ENCODE data around the gene COL6A5. TPM values are rescaled to one million over a fixed set of nuclear protein-coding genes. Genes with fewer than 3 reads are reported as not detected.

The COL6A5 gene
- total and polyA plus RNA-seq, 7 donors, result not detected

- no peaks in the 10 kb centered on the region for H3K9me3 ChIP-seq
- H3K36me3 ChIP-seq (ENCODE audit: insufficient read depth in 1 of 2, low read depth in 1 of 2), result no peaks in the 10 kb centered on the region
- ATAC-seq (no peak), DNase-seq (no peak)
- H3K4me3 ChIP-seq, result no peak overlapping the region
- intact Hi-C loops (cut with DNase I), result no loop called here
- H3K4me1 ChIP-seq, result no peaks in the 10 kb centered on the region
- H3K27ac ChIP-seq, result no peak overlapping the region
- no peak for TF ChIP-seq CTCF (IDR thresholded peaks at IDR 0.05)
- WGBS, 3 donors, result 69 to 72% (median 70%) methylated on average over 3 of the region's 3 CpGs
- no peaks in the 10 kb centered on the region for H3K27me3 ChIP-seq (ENCODE audit: insufficient read depth in 3 of 3, low read length in 2 of 3)
Measured at GRCh38 chr3:130506031-130506430, 160.6 kb downstream of the COL6A5 start.

- DNase-seq, result no peak
- Histone ChIP-seq H3K27ac (no peak overlapping the region), H3K4me1 (no peaks in the 10 kb centered on the region), H3K36me3 (ENCODE audit: insufficient read depth in 1 of 2, low read depth in 1 of 2) (no peaks in the 10 kb centered on the region), H3K27me3 (ENCODE audit: insufficient read depth in 3 of 3, low read length in 2 of 3) (no peaks in the 10 kb centered on the region), H3K9me3 (no peaks in the 10 kb centered on the region), H3K4me3 (no peak overlapping the region)
- intact Hi-C loops (cut with DNase I), result no loop called here
- no peak for ATAC-seq
- WGBS, 3 donors, result 93 to 95% (median 94%) methylated on average over 2 of the region's 2 CpGs
- TF ChIP-seq CTCF (IDR thresholded peaks at IDR 0.05), result no peak
Measured at GRCh38 chr3:130507746-130508145, 162.3 kb downstream of the COL6A5 start.

GRCh38 chr3:130509008-130509407, 163.5 kb downstream of the COL6A5 start:
- Histone ChIP-seq H3K4me3 (no peak overlapping the region), H3K27me3 (ENCODE audit: insufficient read depth in 3 of 3, low read length in 2 of 3) (peaks cover 0 to 3% (median 0%) of the 10 kb centered on the region in 3 donors), H3K36me3 (ENCODE audit: insufficient read depth in 1 of 2, low read depth in 1 of 2) (no peaks in the 10 kb centered on the region), H3K27ac (no peak overlapping the region), H3K4me1 (no peaks in the 10 kb centered on the region), H3K9me3 (no peaks in the 10 kb centered on the region)
- no peak for TF ChIP-seq CTCF (IDR thresholded peaks at IDR 0.05)
- 17 to 27% (median 26%) methylated on average over 6 of the region's 6 CpGs for WGBS, 3 donors
- DNase-seq (no peak), ATAC-seq (no peak)
- intact Hi-C loops (cut with DNase I), result no loop called here

- intact Hi-C loops (cut with DNase I), result no loop called here
- Histone ChIP-seq H3K9me3 (no peaks in the 10 kb centered on the region), H3K36me3 (ENCODE audit: insufficient read depth in 1 of 2, low read depth in 1 of 2) (no peaks in the 10 kb centered on the region), H3K27ac (no peak overlapping the region), H3K4me3 (no peak overlapping the region), H3K4me1 (no peaks in the 10 kb centered on the region), H3K27me3 (ENCODE audit: insufficient read depth in 3 of 3, low read length in 2 of 3) (peaks cover 0 to 30% (median 6%) of the 10 kb centered on the region in 3 donors)
- DNase-seq (no peak), ATAC-seq (peak in 1 of 4 donors; percentile 37)
- no peak for TF ChIP-seq CTCF (IDR thresholded peaks at IDR 0.05)
- 13 to 15% (median 14%) methylated on average over 1 of the region's 1 CpG for WGBS, 3 donors
Measured at GRCh38 chr3:130514681-130515080, 169.2 kb downstream of the COL6A5 start.

- Histone ChIP-seq H3K4me3 (no peak overlapping the region), H3K9me3 (no peaks in the 10 kb centered on the region), H3K27ac (no peak overlapping the region), H3K4me1 (no peaks in the 10 kb centered on the region), H3K36me3 (ENCODE audit: insufficient read depth in 1 of 2, low read depth in 1 of 2) (no peaks in the 10 kb centered on the region), H3K27me3 (ENCODE audit: insufficient read depth in 3 of 3, low read length in 2 of 3) (peaks cover 0 to 30% (median 6%) of the 10 kb centered on the region in 3 donors)
- no peak for TF ChIP-seq CTCF (IDR thresholded peaks at IDR 0.05)
- intact Hi-C loops (cut with DNase I), result no loop called here
- ATAC-seq, result no peak
- no peak for DNase-seq
- 75 to 78% (median 75%) methylated on average over 2 of the region's 2 CpGs for WGBS, 3 donors
Measured at GRCh38 chr3:130515755-130516154, 170.3 kb downstream of the COL6A5 start.
